Gastroesophageal sphincter (tissue), 4 donors: ENCODE results near the gene PLS1. TPM values are rescaled to one million over a fixed set of nuclear protein-coding genes. Genes with fewer than 3 reads are reported as not detected.

Experiments used
- ATAC-seq: fragments of 150-250 bp; one replicate; pipeline ENCODE4 v1.9.1; 2016; ENCODE audit warnings: mild to moderate bottlenecking, moderate library complexity
- H3K27ac ChIP-seq, 4 donors: fragments of 200-600 bp; sonication (generic) in 3 of 4; 1 replicate in 3 of 4; 2 replicates in 1 of 4; pipeline ENCODE4 v1.5.1; 2016 to 2019
- H3K27me3 ChIP-seq: fragments of 200-600 bp; sonication (generic); one replicate; pipeline ENCODE4 v1.5.1; 2019
- H3K36me3 ChIP-seq, 2 donors: fragments of 200-600 bp; sonication (generic); one replicate each; pipeline ENCODE4 v1.5.1; 2019; ENCODE audit warnings: control low read depth in 1 of 2
- H3K4me1 ChIP-seq, 3 donors: fragments of 200-600 bp; sonication (generic); 1 replicate in 2 of 3; 2 replicates in 1 of 3; pipeline ENCODE4 v1.5.1; 2016 to 2019; ENCODE audit warnings: control low read depth in 2 of 3
- H3K4me3 ChIP-seq, 2 donors: fragments of 200-600 bp; sonication (generic); one replicate each; pipeline ENCODE4 v1.5.1; 2019; ENCODE audit warnings: mild to moderate bottlenecking in 1 of 2, moderate library complexity in 1 of 2
- H3K9me3 ChIP-seq, 3 donors: fragments of 200-600 bp; sonication (generic); one replicate each; pipeline ENCODE4 v1.5.1; 2017 to 2019; ENCODE audit warnings: control low read depth in 2 of 3
- CTCF ChIP-seq, 4 experiments: fragments of 200-600 bp in 2 of 4; fragments of 450-650 bp in 2 of 4; sonication (generic) in 1 of 4; IDR thresholded peaks; one replicate each; pipeline ENCODE4 v1.5.1; 2017 to 2019; ENCODE audit warnings: antibody characterized with exemption in 4 of 4, mild to moderate bottlenecking in 2 of 4, moderate library complexity in 2 of 4
- EP300 ChIP-seq: sonication (generic); formaldehyde crosslinking; IDR thresholded peaks from one replicate; pipeline ENCODE4 v1.6.1; 2017; ENCODE audit warnings: antibody characterized with exemption, mild to moderate bottlenecking
- POLR2A ChIP-seq, 2 donors: fragments of 450-650 bp; IDR thresholded peaks; one replicate each; pipeline ENCODE4 v1.6.1; 2017; ENCODE audit warnings: antibody characterized with exemption in 2 of 2, mild to moderate bottlenecking in 2 of 2, moderate library complexity in 1 of 2
- POLR2AphosphoS5 ChIP-seq: sonication (generic); formaldehyde crosslinking; IDR thresholded peaks from one replicate; pipeline ENCODE4 v1.6.1; 2017; ENCODE audit warnings: antibody characterized with exemption
- WGBS, 2 donors: methylation state at CpG; one replicate each; pipeline ENCODE4 v1.1.5; 2018; ENCODE audit warnings: low coverage in 1 of 2; 5-methylcytosine and 5-hydroxymethylcytosine counted together
- total RNA-seq, 4 donors: library from RNA; depleted of rRNA; stranded (reverse); fragments of >200 nt; gene quantifications; one replicate each; pipeline ENCODE4 v1.1.0, GENCODE V29; 2016

PLS1 gene
- total RNA-seq, 4 donors from 2014 or later = 1.2 to 9.0 (median 4.3) TPM

- Histone ChIP-seq H3K4me3 (peak overlapping the region; percentile 88 to 91), H3K4me1 (peaks cover 0 to 35% (median 4%) of the 10 kb centered on the region in 3 donors), H3K27ac (peak overlapping the region; percentile 82 to 99 (median 96)), H3K9me3 (no peaks in the 10 kb centered on the region), H3K27me3 (no peaks in the 10 kb centered on the region), H3K36me3 (peaks cover 0 to 8% of the 10 kb centered on the region in 2 donors)
- WGBS, 2 donors = 1 to 6% methylated on average over 9 to 11 of the region's 35 CpGs
- TF ChIP-seq CTCF (IDR thresholded peaks at IDR 0.05) = peak in 1 of 4 experiments; percentile 47
- no peak for TF ChIP-seq POLR2AphosphoS5
- ATAC-seq = peak; percentile 42
Measured at GRCh38 chr3:142724682-142725356, 128.6 kb downstream of the PLS1 start.

GRCh38 chr3:142725357-142725739 is 129.2 kb downstream of the PLS1 start:
- Histone ChIP-seq H3K27ac (peak overlapping the region in 3 of 4 donors; percentile 95 to 99 (median 97)), H3K36me3 (peaks cover 0 to 8% of the 10 kb centered on the region in 2 donors), H3K4me3 (peak overlapping the region; percentile 88 to 91), H3K27me3 (no peaks in the 10 kb centered on the region), H3K4me1 (peaks cover 0 to 35% (median 4%) of the 10 kb centered on the region in 3 donors), H3K9me3 (no peaks in the 10 kb centered on the region)
- 50 to 54% methylated on average over 5 of the region's 5 CpGs for WGBS, 2 donors
- no peak for ATAC-seq
- no peak for TF ChIP-seq POLR2AphosphoS5
- no peak for TF ChIP-seq EP300
- TF ChIP-seq POLR2A (IDR thresholded peaks at IDR 0.05) = no peak
- no peak for TF ChIP-seq CTCF (IDR thresholded peaks at IDR 0.05)

- no peak for TF ChIP-seq CTCF (IDR thresholded peaks at IDR 0.05)
- TF ChIP-seq EP300 = no peak
- no peak for TF ChIP-seq POLR2AphosphoS5
- no peak for TF ChIP-seq POLR2A (IDR thresholded peaks at IDR 0.05)
- H3K9me3 ChIP-seq = no peaks in the 10 kb centered on the region
- H3K27ac ChIP-seq = no peak overlapping the region
- ATAC-seq = no peak
- H3K27me3 ChIP-seq = no peaks in the 10 kb centered on the region
- WGBS, 2 donors = 54 to 64% methylated on average over 1 of the region's 1 CpG
- H3K36me3 ChIP-seq = peaks cover 0 to 8% of the 10 kb centered on the region in 2 donors
- H3K4me3 ChIP-seq = no peak overlapping the region
- H3K4me1 ChIP-seq = peaks cover 0 to 35% (median 4%) of the 10 kb centered on the region in 3 donors
Measured at GRCh38 chr3:142726017-142726416, 129.8 kb downstream of the PLS1 start.

- ATAC-seq = no peak
- Histone ChIP-seq H3K27ac (no peak overlapping the region), H3K4me1 (peaks cover 0 to 4% (median 0%) of the 10 kb centered on the region in 3 donors), H3K36me3 (peaks cover 0 to 8% of the 10 kb centered on the region in 2 donors), H3K27me3 (no peaks in the 10 kb centered on the region), H3K9me3 (no peaks in the 10 kb centered on the region), H3K4me3 (no peak overlapping the region)
- 85 to 88% methylated on average over 3 of the region's 3 CpGs for WGBS, 2 donors
- TF ChIP-seq POLR2AphosphoS5 = no peak
- no peak for TF ChIP-seq EP300
- no peak for TF ChIP-seq POLR2A (IDR thresholded peaks at IDR 0.05)
- no peak for TF ChIP-seq CTCF (IDR thresholded peaks at IDR 0.05)
Measured at GRCh38 chr3:142732066-142732465, 135.9 kb downstream of the PLS1 start.

- Histone ChIP-seq H3K36me3 (no peaks in the 10 kb centered on the region), H3K27me3 (no peaks in the 10 kb centered on the region), H3K4me1 (no peaks in the 10 kb centered on the region), H3K4me3 (no peak overlapping the region), H3K27ac (no peak overlapping the region), H3K9me3 (no peaks in the 10 kb centered on the region)
- no peak for ATAC-seq
- TF ChIP-seq CTCF (IDR thresholded peaks at IDR 0.05) (no peak), POLR2A (IDR thresholded peaks at IDR 0.05) (no peak), POLR2AphosphoS5 (no peak), EP300 (no peak)
- WGBS, 2 donors = 93 to 97% methylated on average over 2 of the region's 2 CpGs
Measured at GRCh38 chr3:142734834-142735233, 138.6 kb downstream of the PLS1 start.
